DMS 273 (cell line): ENCODE results near the gene ZP3.
"Not testable (repeated sequence)": the region's sequence is repeated elsewhere in the genome, so short reads cannot be mapped to it uniquely, and the experiment has no call there.

ENCODE experiments used
- DNase-seq: peaks from one replicate; lab custom pipeline; 2025; ENCODE audit not compliant: unreplicated experiment; lab: John Stamatoyannopoulos, UW

The ZP3 gene

GRCh38 chr7:76403780-76404494, 20.8 kb upstream of the ZP3 start:
- no peak for DNase-seq

- DNase-seq, result no peak
These were observed 19.0 kb upstream of the ZP3 start for GRCh38 chr7:76405738-76406137.

- no peak for DNase-seq
These were observed 17.0 kb upstream of the ZP3 start for GRCh38 chr7:76407718-76408117.

GRCh38 chr7:76408121-76408560, 16.6 kb upstream of the ZP3 start:
- no peak for DNase-seq

DNA sequence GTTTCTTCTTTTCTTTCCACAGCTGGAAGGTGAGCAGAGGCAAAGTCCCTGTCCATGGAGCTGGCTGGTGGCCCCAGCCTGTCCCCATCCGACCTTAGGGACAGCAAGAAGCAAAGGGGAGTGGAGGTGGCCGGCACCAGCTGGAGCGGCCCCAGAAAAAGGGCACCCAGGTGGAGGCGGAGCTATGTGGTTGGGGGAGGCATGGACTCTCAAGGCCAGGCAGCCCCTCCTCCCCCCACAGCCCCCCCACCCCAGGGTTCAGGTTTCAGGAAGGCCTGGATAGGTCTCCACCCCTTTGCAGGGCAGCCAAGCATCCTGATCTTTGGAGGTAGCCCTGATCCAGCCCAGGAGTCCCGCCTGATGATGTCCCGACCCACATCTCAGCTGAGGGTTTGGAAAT, 15.2 kb upstream of the ZP3 start, which contains the start of gene SSC4D:
Gene SSC4D, minus strand, starts transcription at position 161 of the 400 bp plus-strand sequence. CDS start 5,258 bp downstream, outside the sequence.
- DNase-seq, result peak; percentile 81

GRCh38 chr7:76411626-76412025, 13.1 kb upstream of the ZP3 start:
- DNase-seq, result no peak

DNA sequence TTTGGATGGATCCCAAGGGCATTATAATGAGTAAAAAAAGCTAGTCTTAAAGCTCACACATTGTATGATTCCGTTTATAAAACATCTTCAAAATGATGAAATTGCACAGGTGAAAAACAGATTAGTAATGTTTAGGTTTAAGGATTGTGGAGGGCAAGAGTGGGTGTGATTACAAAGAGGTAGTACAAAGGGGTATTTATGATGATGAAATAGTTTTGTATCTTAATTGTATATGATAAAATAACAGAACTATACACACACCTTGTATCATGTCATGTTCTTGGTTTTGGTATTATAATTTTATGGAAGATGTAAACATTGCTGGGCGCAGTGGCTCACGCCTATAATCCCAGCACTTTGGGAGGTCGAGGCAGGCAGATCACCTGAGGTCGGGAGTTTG, 12.5 kb upstream of the ZP3 start:
- no peak for DNase-seq

DNA sequence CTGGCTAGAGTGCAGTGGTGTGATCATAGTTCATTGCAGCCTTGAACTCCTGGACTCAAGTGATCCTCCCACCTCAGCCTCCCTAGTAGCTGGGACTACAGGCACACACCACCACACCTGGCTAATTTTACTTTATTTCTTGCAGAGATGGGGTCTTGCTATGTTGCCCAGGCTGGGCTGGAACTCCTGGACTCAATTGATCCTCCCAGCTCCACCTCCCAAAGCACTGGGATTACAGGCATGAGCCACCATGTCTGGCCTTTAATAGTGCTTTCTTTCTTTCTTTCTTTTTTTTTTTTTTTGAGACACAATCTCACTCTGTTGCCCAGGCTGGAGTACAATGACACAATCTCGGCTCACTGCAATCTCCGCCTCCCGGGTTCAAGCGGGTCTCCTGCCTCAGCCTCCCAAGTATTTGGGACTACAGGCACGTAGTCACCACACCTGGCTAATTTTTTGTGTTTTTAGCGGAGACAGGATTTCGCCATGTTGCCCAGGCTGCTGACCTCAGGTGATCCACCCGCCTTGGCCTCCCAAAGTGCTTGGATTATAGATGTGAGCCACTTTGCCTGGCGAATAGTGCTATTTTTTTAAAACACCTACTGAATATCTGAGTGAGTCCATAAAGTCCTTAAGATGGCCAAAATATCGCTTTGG, 7.0 kb upstream of the ZP3 start:
- not testable (repeated sequence) for DNase-seq

DNA sequence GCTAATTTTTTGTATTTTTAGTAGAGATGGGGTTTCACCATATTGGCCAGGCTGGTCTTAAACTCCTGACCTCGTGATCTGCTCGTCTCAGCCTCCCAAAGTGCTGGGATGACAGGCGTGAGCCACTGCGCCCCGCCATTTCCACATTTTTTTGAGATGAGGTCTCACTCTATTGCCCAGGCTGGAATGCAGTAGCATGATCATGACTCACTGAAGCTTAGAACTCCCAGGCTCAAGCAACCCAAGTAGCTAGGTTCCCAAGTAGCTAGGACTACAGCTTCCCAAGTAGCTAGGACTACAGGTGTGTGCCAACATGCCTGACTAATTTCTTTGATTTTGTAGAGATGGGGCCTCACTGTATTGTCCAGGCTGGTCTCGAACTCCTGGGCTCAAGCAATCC, 3.7 kb upstream of the ZP3 start:
- DNase-seq, result not testable (repeated sequence)

GRCh38 chr7:76423666-76424412, 911 bp upstream of the ZP3 start:
- no peak for DNase-seq

DNA sequence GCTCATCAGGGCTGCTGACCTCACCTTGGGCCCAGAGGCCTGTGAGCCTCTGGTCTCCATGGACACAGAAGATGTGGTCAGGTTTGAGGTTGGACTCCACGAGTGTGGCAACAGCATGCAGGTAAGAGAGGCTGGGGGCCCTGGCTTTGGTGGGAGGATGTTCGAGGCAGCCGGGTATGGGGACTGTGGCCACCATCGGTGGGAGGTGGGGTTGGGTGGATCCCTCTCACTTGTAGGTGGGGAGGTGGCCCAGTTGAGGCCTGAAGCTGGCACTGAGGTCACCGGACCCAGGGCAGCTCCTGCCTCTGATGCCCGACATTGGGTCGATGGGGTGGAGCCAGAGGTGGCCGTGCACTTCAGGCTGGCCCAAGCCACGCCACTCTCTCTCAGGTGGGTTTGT, 406 bp downstream of the ZP3 start:
- no peak for DNase-seq

DNA sequence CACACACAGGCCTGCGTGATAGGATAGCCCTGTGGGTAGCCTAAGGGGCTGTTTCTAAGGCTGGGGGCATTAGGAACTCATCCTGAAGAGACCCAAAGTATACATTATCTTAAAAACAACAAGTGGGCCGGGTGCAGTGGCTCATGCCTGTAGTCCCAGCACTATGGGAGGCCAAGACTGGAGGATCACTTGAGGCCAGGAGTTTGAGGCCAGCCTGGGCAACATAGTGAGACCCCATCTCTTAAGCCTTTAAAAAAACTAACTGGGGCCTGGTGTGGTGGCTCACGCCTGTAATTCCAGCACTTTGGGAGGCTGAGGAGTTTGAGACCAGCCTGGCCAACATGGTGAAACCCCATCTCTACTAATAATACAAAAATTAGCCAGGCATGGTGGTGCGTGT, 808 bp downstream of the ZP3 start:
- DNase-seq, result not testable (repeated sequence)

DNA sequence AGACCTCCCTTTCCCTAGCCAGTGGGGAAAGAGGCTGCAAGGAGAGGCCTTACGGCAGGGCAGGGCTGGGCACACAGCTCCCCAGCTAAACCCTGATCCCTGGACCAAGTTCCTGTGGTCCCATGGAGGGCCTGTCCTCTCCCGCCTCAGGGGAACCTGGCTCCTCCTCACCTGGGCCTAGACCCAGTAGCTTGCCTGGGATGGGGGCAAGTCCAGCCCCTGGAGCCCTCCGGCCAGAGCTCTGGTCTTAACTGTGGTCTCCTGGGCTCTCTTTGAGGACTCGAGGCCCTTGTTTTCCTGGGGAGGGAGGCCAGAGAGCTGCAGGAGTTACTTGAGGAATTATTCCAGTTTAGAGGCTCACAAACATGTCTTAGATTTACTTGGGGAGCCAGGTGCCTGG, 1.5 kb downstream of the ZP3 start:
- DNase-seq, result no peak

DNA sequence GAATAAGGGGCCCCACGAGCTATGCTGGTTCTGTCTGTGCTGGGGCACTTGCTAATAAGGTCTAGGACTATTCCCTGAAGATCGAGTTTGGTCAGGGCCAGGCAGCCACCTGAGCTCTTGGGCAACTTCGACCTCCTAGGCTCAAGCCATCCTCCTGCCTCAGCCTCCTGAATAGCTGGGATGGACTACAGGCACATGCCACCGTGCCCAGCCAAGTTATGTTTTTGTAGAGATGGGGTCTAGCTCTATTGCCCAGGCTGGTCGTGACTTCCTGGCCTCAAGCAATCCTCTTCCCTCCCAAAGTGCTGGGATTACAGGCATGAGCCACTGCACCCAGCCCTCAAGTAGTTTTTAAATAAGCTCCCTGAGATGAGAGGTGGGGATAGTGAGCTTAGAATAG, 2.9 kb downstream of the ZP3 start:
- no peak for DNase-seq

GRCh38 chr7:76428149-76428823, 3.5 kb downstream of the ZP3 start:
- DNase-seq, result no peak

DNA sequence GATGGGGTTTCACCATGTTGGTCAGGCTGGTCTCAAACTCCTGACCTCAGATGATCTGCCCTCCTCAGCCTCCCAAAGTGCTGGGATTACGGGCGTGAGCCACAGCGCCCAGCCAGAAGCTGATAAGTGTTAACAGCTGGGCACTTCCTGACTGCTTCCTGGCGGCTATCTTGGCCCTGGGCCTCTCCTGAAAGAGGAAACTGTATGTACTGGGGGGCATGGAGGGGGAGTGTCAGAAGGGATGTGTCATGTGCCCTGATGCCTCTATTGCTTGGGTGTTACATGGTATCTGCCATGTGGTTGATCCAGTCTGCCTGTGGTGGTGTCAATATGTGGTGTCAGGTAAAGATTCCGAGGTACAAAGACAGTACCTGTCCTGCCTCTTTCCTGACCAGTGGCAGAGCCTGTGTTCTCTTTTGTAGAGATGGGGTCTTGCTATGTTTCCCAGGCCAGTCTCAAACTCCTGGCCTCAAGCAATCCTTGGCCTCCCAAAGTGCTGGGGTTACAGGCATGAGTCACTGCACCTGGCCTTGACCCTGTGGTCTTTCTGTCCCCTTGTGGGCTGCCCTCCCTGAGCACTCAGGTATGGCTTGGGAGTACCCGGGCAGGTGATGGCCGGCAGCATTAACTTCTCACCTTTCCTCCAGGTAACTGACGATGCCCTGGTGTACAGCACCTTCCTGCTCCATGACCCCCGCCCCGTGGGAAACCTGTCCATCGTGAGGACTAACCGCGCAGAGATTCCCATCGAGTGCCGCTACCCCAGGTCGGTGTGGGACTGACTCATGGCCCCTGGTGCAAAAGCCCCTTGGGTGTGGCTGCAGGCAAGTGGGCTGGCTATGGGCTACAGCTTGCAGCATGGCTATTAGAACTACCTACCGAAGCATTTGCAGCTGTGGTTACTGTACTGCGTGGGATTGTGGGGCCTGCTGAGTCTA, 4.4 kb downstream of the ZP3 start:
- DNase-seq, result peak; percentile 68

GRCh38 chr7:76430211-76430610, 5.5 kb downstream of the ZP3 start:
- no peak for DNase-seq

GRCh38 chr7:76430836-76431235, 6.1 kb downstream of the ZP3 start:
- DNase-seq, result no peak

- peak; percentile 94 for DNase-seq
These were observed 13.1 kb downstream of the ZP3 start for GRCh38 chr7:76437873-76438272.
